Suppressor macrophage (primary cell): Measurements from ENCODE around the gene TERT.
"Not testable (repeated sequence)": the region's sequence is repeated elsewhere in the genome, so short reads cannot be mapped to it uniquely, and the experiment has no call there.

Source experiments
- DNase-seq, 4 experiments: peaks; one replicate each; pipeline ENCODE4 v3.0.0-alpha.2; 2020 to 2022

TERT gene

GRCh38 chr5:1239505-1240251 is 55.2 kb downstream of the TERT start:
- DNase-seq = no peak

- DNase-seq = no peak
Observed at GRCh38 chr5:1235838-1236237, 59.0 kb downstream of the TERT start.

- DNase-seq = no peak
Observed at GRCh38 chr5:1235379-1235778, 59.5 kb downstream of the TERT start.

- no peak for DNase-seq
Observed at GRCh38 chr5:1232780-1233179, 62.1 kb downstream of the TERT start.

- no peak for DNase-seq
Observed at GRCh38 chr5:1231354-1231905, 63.4 kb downstream of the TERT start.

- no peak for DNase-seq
Observed at GRCh38 chr5:1230551-1230950, 64.3 kb downstream of the TERT start.

GRCh38 chr5:1229822-1230221 is 65.0 kb downstream of the TERT start:
- no peak for DNase-seq

GRCh38 chr5:1229023-1229422 is 65.8 kb downstream of the TERT start:
- not testable (repeated sequence) for DNase-seq

- DNase-seq = no peak
Observed at GRCh38 chr5:1228120-1228519, 66.7 kb downstream of the TERT start.

GRCh38 chr5:1227667-1228066 is 67.2 kb downstream of the TERT start:
- no peak for DNase-seq

GRCh38 chr5:1226839-1227581 is 67.9 kb downstream of the TERT start:
- DNase-seq = no peak

- no peak for DNase-seq
Observed at GRCh38 chr5:1226231-1226630, 68.6 kb downstream of the TERT start.

- no peak for DNase-seq
Observed at GRCh38 chr5:1225081-1225480, 69.8 kb downstream of the TERT start, which contains the start of gene SLC6A18. Gene SLC6A18 (plus strand): TSS chr5:1225381. CDS start chr5:1225478, 97 bp downstream.

- DNase-seq = no peak
Observed at GRCh38 chr5:1224631-1225030, 70.2 kb downstream of the TERT start.

GRCh38 chr5:1223278-1223670 is 71.6 kb downstream of the TERT start:
- no peak for DNase-seq

GRCh38 chr5:1222621-1223277 is 72.1 kb downstream of the TERT start:
- DNase-seq = no peak

GRCh38 chr5:1222147-1222546 is 72.7 kb downstream of the TERT start:
- DNase-seq = no peak

GRCh38 chr5:1221721-1222120 is 73.1 kb downstream of the TERT start:
- no peak for DNase-seq

- DNase-seq = no peak
Observed at GRCh38 chr5:1220831-1221230, 74.0 kb downstream of the TERT start.

- DNase-seq = no peak
Observed at GRCh38 chr5:1220351-1220750, 74.5 kb downstream of the TERT start.

GRCh38 chr5:1219768-1220100 is 75.1 kb downstream of the TERT start:
- no peak for DNase-seq

- no peak for DNase-seq
Observed at GRCh38 chr5:1219098-1219767, 75.6 kb downstream of the TERT start.
